ENCODE measurements around the gene PLD3. TPM values are rescaled to one million over a fixed set of nuclear protein-coding genes. Genes with fewer than 3 reads are reported as not detected.

PLD3 gene
- total RNA-seq (2014; rRNA removed; shearing (Covaris generic)) = 328 and 380 TPM in 2 replicates

- peak; percentile 98 for DNase-seq (ENCODE audit: low spot score)
Observed at GRCh38 chr19:40348125-40348913, at the start of gene PLD3, which contains the start of gene C19orf47. TSS of gene PLD3 (plus strand) at chr19:40348695. CDS start at chr19:40366484, 17,789 bp downstream. TSS of gene C19orf47 (minus strand) at chr19:40348397. CDS start at chr19:40341857, 6,540 bp downstream.

- DNase-seq (ENCODE audit: low spot score) = no peak
Observed at GRCh38 chr19:40300668-40301067, 47.8 kb upstream of the PLD3 start.

- DNase-seq (ENCODE audit: low spot score) = no peak
Observed at GRCh38 chr19:40302224-40303011, 46.1 kb upstream of the PLD3 start.

GRCh38 chr19:40303765-40304164, 44.7 kb upstream of the PLD3 start:
- DNase-seq (ENCODE audit: low spot score) = no peak

GRCh38 chr19:40304306-40304705, 44.2 kb upstream of the PLD3 start:
- no peak for DNase-seq (ENCODE audit: low spot score)

GRCh38 chr19:40305403-40305802, 43.1 kb upstream of the PLD3 start:
- peak; percentile 81 for DNase-seq (ENCODE audit: low spot score)

GRCh38 chr19:40309666-40310065, 38.8 kb upstream of the PLD3 start:
- DNase-seq (ENCODE audit: low spot score) = no peak

- no peak for DNase-seq (ENCODE audit: low spot score)
Observed at GRCh38 chr19:40312533-40312932, 36.0 kb upstream of the PLD3 start.

- DNase-seq (ENCODE audit: low spot score) = no peak
Observed at GRCh38 chr19:40313229-40313983, 35.1 kb upstream of the PLD3 start.

GRCh38 chr19:40314656-40315055, 33.8 kb upstream of the PLD3 start:
- DNase-seq (ENCODE audit: low spot score) = no peak

- no peak for DNase-seq (ENCODE audit: low spot score)
Observed at GRCh38 chr19:40315812-40316470, 32.6 kb upstream of the PLD3 start.

- DNase-seq (ENCODE audit: low spot score) = no peak
Observed at GRCh38 chr19:40317338-40317737, 31.2 kb upstream of the PLD3 start.

GRCh38 chr19:40320558-40320935, 27.9 kb upstream of the PLD3 start:
- DNase-seq (ENCODE audit: low spot score) = no peak

- no peak for DNase-seq (ENCODE audit: low spot score)
Observed at GRCh38 chr19:40321076-40321475, 27.4 kb upstream of the PLD3 start.

GRCh38 chr19:40321566-40322270, 26.8 kb upstream of the PLD3 start:
- DNase-seq (ENCODE audit: low spot score) = no peak

- peak; percentile 25 for DNase-seq (ENCODE audit: low spot score)
Observed at GRCh38 chr19:40322271-40322610, 26.3 kb upstream of the PLD3 start.

- peak; percentile 12 for DNase-seq (ENCODE audit: low spot score)
Observed at GRCh38 chr19:40322951-40323615, 25.4 kb upstream of the PLD3 start.

- no peak for DNase-seq (ENCODE audit: low spot score)
Observed at GRCh38 chr19:40323705-40324104, 24.8 kb upstream of the PLD3 start.

- no peak for DNase-seq (ENCODE audit: low spot score)
Observed at GRCh38 chr19:40326201-40326600, 22.3 kb upstream of the PLD3 start.

GRCh38 chr19:40331052-40331451, 17.4 kb upstream of the PLD3 start:
- no peak for DNase-seq (ENCODE audit: low spot score)

- no peak for DNase-seq (ENCODE audit: low spot score)
Observed at GRCh38 chr19:40332669-40333068, 15.8 kb upstream of the PLD3 start.
